Neural crest cell (in vitro differentiated cells): ENCODE data around the gene SALL2. TPM values are rescaled to one million over a fixed set of nuclear protein-coding genes. Genes with fewer than 3 reads are reported as not detected.
A peak's percentile ranks its signal among the peaks of the same experiment; 100 is the strongest.

Source experiments
- DNase-seq: peaks from one replicate; pipeline ENCODE4 v3.0.0; 2021; ENCODE audit warnings: low read depth, mixed read lengths, low spot score
- H3K27ac Mint-ChIP-seq: one replicate; pipeline ENCODE4 v1.8.0; 2021; ENCODE audit warnings: mild to moderate bottlenecking, mixed read lengths; ENCODE audit not compliant: unreplicated experiment
- H3K27me3 Mint-ChIP-seq: 2 replicates; pipeline ENCODE4 v1.8.0; 2021; ENCODE audit warnings: low read depth, mild to moderate bottlenecking, mixed read lengths
- H3K36me3 Mint-ChIP-seq: 2 replicates; pipeline ENCODE4 v1.8.0; 2021; ENCODE audit warnings: low read depth, mild to moderate bottlenecking, mixed read lengths
- H3K4me1 Mint-ChIP-seq: 2 replicates; pipeline ENCODE4 v1.8.0; 2021; ENCODE audit warnings: mixed read lengths
- H3K4me3 Mint-ChIP-seq: one replicate; pipeline ENCODE4 v1.8.0; 2021; ENCODE audit warnings: mild to moderate bottlenecking, mixed read lengths
- H3K9me3 Mint-ChIP-seq: 2 replicates; pipeline ENCODE4 v1.8.0; 2021; ENCODE audit warnings: mixed read lengths
- long read RNA-seq: library from polyadenylated mRNA; unstranded; transcript quantifications from one replicate; pipeline ENCODE4 v2.0.0, GENCODE V29; 2020
- total RNA-seq: library from RNA; stranded (reverse); gene quantifications from 2 replicates; pipeline ENCODE4 v1.2.1, GENCODE V29; 2021
- TF ChIP-seq, protein P1 (sequence below): fragments of 200-600 bp; sonication (generic); conservative IDR thresholded peaks from 2 replicates; pipeline ENCODE4 v1.5.0; 2021; ENCODE audit warnings: antibody characterized with exemption, mild to moderate bottlenecking

Gene SALL2
- total RNA-seq: 160 and 164 TPM in 2 replicates
- long read RNA-seq, full-length matches to known transcripts: 3 of 46 reads
- long read RNA-seq, partial matches to known transcripts: 3 of 46 reads
- long read RNA-seq, other reads (novel, unspliced or antisense): 40 of 46 reads

DNA sequence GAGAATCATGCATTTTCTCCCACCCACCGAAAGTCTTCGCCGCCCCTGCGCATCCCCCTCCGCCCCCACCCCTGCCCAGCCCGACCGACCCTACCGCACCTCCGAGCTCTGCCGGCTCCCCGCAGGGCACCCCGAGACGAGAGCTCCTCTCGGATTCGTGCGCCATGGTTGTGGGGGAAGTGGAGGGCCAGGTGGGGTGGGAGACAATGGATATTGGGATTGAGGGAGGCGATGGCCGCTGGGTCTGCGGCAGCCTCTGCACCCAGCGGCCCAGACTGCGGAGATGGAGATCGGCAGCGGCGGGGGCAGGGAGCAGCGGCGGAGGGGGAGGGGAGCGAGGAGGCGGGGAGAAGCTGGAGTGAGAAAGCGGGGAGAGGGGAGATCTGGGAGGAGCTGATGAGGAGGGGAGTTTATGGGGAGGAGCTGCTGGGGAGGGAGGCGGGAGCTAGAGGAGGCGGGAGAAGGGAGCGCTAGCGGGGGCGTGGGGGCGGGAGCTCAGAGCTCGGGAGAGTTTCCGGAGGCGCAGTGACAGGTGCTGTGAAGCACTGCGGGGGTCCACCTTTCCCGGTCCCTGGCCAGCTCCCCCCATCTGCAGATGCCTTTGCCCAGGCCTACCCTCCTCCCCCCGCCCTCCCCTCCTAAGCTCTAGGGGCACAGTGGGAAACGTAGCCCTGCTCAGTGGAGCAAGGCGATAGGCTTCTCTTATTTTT is at the start of gene SALL2:
Gene SALL2, minus strand, starts transcription at position 385 of the 710 bp plus-strand sequence. Its CDS starts 219 bp downstream, at position 166.
- Mint-ChIP-seq H3K36me3 (peaks cover 29% of the 10 kb centered on the region), H3K9me3 (no peaks in the 10 kb centered on the region), H3K27ac (peak within 1 kb of the TSS; percentile 81), H3K27me3 (no peaks in the 10 kb centered on the region), H3K4me3 (peak within 1 kb of the TSS; percentile 93), H3K4me1 (peaks cover 70% of the 10 kb centered on the region)
- TF ChIP-seq, protein P1, sequence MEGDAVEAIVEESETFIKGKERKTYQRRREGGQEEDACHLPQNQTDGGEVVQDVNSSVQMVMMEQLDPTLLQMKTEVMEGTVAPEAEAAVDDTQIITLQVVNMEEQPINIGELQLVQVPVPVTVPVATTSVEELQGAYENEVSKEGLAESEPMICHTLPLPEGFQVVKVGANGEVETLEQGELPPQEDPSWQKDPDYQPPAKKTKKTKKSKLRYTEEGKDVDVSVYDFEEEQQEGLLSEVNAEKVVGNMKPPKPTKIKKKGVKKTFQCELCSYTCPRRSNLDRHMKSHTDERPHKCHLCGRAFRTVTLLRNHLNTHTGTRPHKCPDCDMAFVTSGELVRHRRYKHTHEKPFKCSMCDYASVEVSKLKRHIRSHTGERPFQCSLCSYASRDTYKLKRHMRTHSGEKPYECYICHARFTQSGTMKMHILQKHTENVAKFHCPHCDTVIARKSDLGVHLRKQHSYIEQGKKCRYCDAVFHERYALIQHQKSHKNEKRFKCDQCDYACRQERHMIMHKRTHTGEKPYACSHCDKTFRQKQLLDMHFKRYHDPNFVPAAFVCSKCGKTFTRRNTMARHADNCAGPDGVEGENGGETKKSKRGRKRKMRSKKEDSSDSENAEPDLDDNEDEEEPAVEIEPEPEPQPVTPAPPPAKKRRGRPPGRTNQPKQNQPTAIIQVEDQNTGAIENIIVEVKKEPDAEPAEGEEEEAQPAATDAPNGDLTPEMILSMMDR: no peak
- DNase-seq: peak; percentile 76

DNA sequence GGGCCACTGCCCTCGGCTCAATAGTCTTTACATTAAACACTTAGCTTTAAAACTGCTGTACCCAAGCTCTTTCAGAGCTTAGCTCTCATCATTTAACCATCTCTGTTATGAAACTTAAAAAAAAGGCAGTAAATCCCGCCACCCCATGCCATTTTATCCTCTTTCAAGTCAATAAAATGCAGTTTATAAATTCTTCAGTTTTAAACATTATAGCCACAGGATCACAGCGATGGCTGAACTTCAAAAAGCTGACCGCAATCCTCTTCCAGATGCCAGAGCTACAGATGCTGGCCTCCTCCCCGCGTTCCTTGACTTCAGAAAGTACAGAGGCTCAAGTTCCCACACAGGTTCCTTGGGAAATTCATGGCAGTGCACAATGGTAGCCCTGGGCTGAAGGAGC is 49.5 kb upstream of the SALL2 start:
- Mint-ChIP-seq H3K27me3 (peaks cover 38% of the 10 kb centered on the region), H3K9me3 (peaks cover 6% of the 10 kb centered on the region), H3K4me3 (no peak overlapping the region), H3K4me1 (no peaks in the 10 kb centered on the region), H3K36me3 (no peaks in the 10 kb centered on the region), H3K27ac (no peak overlapping the region)
- TF ChIP-seq, protein P1: no peak
- no peak for DNase-seq

DNA sequence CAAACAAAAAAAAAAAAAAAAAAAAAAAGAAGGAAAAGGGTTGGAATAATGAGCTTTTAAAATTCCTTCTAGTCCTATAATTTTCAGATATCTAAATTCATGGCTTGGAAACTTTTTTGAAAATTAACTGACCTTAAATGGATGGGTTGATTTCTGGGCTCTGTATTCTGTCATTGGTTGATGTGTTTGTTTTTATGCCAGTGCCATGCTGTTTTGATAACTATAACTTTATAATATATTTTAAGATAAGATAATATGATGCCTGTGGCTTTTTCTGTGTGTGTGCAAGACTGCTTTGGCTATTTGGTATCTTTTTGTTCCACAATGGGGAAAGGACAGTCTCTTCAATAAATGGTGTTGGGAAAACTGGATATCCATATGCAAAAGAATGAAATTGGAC is 46.5 kb upstream of the SALL2 start:
- Mint-ChIP-seq H3K36me3 (no peaks in the 10 kb centered on the region), H3K4me1 (no peaks in the 10 kb centered on the region), H3K27ac (no peak overlapping the region), H3K9me3 (peaks cover 6% of the 10 kb centered on the region), H3K4me3 (no peak overlapping the region), H3K27me3 (peaks cover 37% of the 10 kb centered on the region)
- no peak for DNase-seq
- TF ChIP-seq, protein P1: no peak

DNA sequence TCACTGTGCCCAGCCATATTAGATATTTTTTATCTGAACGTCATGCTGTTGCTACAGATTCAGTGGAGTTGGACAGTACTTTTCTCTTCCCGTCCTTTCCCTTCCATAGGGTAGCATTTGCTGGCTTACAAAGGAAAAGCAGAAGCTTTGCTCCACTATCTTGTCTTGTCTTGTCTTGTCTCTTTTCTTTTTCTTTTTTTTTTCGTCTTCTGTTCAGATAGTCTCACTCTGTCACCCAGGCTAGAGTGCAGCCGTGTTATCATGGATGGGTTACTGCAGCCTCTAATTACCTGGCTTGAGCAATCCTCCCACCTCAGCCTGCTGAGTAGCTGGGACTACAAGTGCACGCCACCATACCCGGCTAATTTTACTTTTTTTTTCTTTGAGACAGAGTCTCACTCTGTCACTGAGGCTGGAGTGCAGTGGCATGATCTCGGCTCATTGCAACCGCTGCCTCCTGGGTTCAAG is 32.6 kb upstream of the SALL2 start:
- H3K4me1 Mint-ChIP-seq: peaks cover 17% of the 10 kb centered on the region
- no peaks in the 10 kb centered on the region for H3K36me3 Mint-ChIP-seq
- peak overlapping the region; percentile 44 for H3K27ac Mint-ChIP-seq
- H3K4me3 Mint-ChIP-seq: no peak overlapping the region
- H3K9me3 Mint-ChIP-seq: no peaks in the 10 kb centered on the region
- TF ChIP-seq, protein P1: no peak
- no peak for DNase-seq
- H3K27me3 Mint-ChIP-seq: peaks cover 2% of the 10 kb centered on the region

DNA sequence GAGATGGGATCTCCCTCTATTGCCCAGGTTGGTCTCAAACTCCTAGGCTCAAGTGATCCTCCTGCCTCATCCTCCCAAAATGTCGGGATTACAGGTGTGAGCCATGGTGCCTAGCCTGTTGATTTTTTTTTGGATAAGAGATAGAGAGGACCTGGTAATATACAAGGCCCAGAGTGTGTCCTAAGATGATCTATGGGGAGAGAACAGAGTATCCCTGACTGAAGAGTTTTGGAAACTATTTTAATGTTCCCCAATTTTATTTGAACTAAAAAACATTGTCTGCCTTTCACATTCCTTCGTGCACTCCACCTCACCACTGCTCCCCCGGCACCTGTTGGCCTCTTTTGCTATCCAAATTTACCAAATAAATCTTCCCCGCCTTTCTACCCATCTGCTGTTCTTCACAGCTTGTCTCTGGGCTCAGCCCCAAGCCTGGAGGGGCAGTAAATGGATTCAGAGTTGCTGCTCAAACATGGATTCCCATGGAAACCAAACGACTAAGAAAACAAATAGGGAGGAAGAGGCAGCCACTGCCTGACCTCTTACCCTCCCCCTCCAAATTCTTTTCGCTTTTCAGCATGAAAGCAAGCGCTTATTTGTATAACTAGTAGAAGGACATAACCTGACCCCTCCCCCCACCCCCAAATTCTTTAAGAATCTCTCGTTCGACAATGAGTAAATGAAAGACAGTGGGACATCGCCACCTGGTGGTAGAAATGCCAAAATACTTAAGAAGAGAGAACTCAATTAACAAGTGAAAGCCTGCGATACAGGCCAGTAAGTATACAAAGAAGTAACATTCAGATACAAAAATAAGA is 31.1 kb upstream of the SALL2 start:
- DNase-seq: peak; percentile 87
- no peaks in the 10 kb centered on the region for H3K9me3 Mint-ChIP-seq
- peaks cover 2% of the 10 kb centered on the region for H3K27me3 Mint-ChIP-seq
- H3K4me3 Mint-ChIP-seq: peak overlapping the region; percentile 38
- H3K4me1 Mint-ChIP-seq: peaks cover 17% of the 10 kb centered on the region
- peak overlapping the region; percentile 95 for H3K27ac Mint-ChIP-seq
- TF ChIP-seq, protein P1: peak; percentile 86
- H3K36me3 Mint-ChIP-seq: no peaks in the 10 kb centered on the region
